NCI-H2196 treated with DMSO at 0.1 percent for 48 hours (cell line): ENCODE measurements around the gene FARS2.

Experiments used
- DNase-seq: peaks from one replicate; lab custom pipeline; 2025; ENCODE audit not compliant: unreplicated experiment; lab: John Stamatoyannopoulos, UW

FARS2 gene

DNA sequence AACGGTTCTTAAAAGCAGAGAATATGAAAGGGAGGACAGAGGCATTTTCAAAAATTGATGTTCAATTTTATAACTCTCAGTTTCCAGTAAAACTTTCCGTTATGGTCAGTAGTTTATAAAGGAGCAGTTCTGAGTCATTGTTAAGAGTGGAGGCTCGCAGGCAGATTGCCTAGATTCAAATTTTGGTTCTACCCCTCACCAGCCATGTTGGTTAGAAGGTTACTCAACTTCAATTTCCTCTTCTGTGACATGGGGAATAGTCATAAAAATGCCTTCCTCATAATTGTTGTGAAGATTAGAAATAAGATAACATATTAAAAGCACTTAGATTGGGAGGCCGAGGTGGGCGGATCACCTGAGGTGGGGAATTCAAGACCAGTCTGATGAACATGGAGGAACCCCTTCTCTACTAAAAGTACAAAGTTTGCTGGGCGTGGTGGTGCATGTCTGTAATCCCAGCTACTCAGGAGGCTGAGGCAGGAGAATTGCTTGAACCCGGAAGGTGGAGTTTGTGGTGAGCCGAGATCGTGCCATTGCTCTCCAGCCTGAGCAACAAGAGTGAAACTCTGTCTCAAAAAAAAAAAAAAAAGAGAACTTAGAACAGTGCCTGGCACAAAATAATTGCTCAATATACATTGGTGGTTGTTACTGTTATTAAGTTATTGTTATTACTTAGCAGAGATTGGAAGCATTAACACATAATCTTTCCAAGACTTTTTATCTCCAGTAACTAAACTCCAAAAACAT is 396.5 kb downstream of the FARS2 start:
- DNase-seq: no peak

DNA sequence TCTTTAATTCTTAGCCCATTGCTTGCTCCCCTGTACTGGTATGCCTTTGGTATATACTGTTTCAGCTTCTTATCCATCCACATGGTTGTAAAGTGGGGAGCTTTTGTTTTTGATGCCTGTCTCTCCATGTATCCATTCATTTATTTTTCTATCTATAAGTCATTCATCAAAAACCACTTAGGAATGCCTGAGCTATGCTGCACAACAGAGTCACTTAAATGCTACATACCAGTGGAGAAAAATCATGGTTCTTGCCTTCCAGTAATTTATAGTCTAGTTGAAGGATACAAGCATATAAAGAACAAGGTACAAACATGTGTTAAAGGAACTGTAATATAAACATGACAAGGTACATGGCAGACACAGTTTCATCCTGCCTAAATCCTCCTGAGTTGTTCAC is 398.2 kb downstream of the FARS2 start:
- no peak for DNase-seq

DNA sequence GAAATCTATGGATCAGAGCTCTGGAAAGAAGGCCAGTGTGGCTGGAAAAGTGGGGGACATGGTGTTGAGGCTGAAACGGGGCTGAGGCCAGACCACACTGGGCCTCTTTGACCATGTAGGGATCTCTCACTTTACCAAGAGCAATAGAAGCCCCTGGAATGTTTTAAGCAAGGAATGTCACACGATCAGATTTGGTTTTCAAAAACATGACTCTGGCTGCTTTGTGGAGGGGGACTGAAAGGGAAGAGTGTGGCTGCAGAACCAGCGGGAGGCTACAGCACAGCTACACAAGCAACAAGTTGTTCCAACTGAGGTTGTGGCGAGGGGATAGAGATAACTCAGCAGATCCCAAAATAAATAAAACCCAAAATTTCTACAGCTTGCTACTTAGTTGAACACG is 399.5 kb downstream of the FARS2 start:
- no peak for DNase-seq

DNA sequence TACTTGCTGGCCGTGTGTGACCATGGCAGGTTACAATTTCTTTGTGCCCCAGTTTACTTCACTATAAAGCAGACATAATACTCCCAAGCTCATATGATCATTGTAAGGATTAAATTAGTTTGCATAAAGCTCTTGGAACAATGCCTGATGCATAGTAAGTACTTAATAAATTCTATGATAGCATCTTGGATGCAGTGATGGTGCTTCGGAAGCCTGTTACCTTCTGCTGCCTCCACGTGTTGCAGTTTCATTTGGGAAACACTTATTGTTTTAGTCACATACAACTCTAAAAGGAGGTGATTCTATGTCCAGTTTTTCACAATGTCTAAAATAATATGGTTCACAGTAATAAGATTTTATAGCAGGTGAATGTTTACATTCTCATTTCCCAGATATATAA is 401.5 kb downstream of the FARS2 start:
- no peak for DNase-seq

- DNase-seq: no peak
Measured at GRCh38 chr6:5663259-5663658, 401.9 kb downstream of the FARS2 start.

GRCh38 chr6:5663739-5664138 is 402.4 kb downstream of the FARS2 start:
- DNase-seq: no peak

GRCh38 chr6:5664149-5664548 is 402.8 kb downstream of the FARS2 start:
- DNase-seq: no peak

GRCh38 chr6:5665173-5665572 is 403.9 kb downstream of the FARS2 start:
- DNase-seq: no peak

DNA sequence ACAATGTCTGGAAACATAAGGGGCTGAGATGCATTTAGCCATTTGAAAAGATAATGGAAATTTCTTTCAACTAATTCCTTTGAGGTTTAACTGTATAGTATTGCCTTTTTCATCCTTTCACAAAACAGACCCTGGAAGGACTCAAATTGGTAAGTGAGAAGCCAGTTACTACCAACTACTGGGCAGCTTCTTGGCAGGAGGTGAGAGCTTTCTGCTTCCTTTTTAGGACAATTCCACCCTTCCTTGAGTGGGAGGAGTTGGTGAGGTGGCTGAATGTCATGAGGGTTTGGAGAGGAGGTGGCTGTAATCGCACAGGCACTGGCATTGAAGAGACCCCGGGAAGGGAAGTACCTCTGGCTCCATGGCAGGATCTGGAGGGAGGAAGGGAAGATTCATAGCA is 404.4 kb downstream of the FARS2 start:
- no peak for DNase-seq

- no peak for DNase-seq
Measured at GRCh38 chr6:5666695-5667094, 405.4 kb downstream of the FARS2 start.

DNA sequence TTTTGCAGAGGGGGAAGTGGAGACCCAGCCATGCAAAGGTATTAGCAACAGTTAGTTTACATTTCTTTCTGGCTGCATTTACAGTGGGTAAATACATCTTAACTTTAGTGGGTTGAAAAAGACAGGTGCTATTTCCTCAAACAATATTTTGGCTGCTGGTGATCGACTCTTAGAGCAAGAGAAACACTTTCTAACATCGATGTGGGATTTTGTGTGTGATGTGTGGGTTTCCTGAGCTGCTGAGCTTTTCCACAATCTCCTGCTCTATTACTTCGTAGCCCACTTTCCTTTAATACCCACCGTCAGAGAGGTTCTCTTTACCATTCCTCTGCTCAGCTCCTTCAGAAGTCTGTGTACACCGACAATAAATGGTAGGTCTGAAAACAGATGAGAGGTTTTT is 406.4 kb downstream of the FARS2 start:
- DNase-seq: no peak

DNA sequence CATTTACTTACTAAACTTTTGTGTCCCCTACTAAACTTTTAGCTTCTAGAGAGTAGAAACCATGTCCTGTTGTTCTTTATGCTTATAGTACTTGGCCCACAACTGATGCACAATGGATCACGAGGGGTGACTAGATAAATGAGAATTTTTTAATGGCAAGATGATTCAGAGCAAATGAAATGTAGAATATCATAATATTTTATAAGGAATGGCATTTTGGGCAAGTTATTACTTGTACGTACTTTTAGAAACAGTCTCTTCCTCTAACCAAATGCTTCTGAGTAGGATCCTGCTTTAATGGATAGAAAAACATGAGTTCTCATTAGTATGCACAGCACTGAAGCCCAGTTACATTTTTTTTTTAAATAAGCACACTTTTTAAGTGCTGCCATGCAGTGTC is 409.1 kb downstream of the FARS2 start:
- DNase-seq: no peak

- DNase-seq: no peak
Measured at GRCh38 chr6:5670811-5671561, 409.7 kb downstream of the FARS2 start.

- no peak for DNase-seq
Measured at GRCh38 chr6:5671601-5672559, 410.6 kb downstream of the FARS2 start.

GRCh38 chr6:5672581-5673011 is 411.3 kb downstream of the FARS2 start:
- DNase-seq: no peak

- no peak for DNase-seq
Measured at GRCh38 chr6:5673019-5673790, 411.9 kb downstream of the FARS2 start.

GRCh38 chr6:5674141-5674540 is 412.8 kb downstream of the FARS2 start:
- no peak for DNase-seq

DNA sequence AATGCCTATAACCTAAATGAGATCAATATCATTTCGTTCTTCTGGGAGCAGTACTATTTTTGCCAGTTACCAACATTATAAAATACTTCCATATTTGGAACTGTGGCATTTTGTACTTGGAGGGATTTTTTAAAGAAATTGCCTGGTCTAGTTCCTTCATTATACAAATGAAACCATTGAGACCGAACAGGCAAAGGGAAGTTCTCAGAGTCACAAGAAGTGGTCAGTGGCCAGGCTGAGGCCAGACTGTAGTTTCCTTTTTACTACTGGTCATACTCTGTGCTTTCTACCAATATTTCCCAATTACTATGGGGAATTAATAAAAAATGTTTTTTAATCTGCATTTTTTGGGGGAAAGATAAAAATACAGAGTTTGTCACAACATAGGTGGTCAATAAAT is 413.4 kb downstream of the FARS2 start:
- no peak for DNase-seq

GRCh38 chr6:5676701-5677100 is 415.4 kb downstream of the FARS2 start:
- DNase-seq: no peak

GRCh38 chr6:5677219-5678000 is 416.1 kb downstream of the FARS2 start:
- DNase-seq: no peak
